ENCODE results near the gene CHRD. TPM values are rescaled to one million over a fixed set of nuclear protein-coding genes. Genes with fewer than 3 reads are reported as not detected.
"Not testable (repeated sequence)": the region's sequence is repeated elsewhere in the genome, so short reads cannot be mapped to it uniquely, and the experiment has no call there.

CHRD gene
- total RNA-seq, 4 donors from 2014 or later, result 0.11 to 10.7 (median 2.8) TPM

DNA sequence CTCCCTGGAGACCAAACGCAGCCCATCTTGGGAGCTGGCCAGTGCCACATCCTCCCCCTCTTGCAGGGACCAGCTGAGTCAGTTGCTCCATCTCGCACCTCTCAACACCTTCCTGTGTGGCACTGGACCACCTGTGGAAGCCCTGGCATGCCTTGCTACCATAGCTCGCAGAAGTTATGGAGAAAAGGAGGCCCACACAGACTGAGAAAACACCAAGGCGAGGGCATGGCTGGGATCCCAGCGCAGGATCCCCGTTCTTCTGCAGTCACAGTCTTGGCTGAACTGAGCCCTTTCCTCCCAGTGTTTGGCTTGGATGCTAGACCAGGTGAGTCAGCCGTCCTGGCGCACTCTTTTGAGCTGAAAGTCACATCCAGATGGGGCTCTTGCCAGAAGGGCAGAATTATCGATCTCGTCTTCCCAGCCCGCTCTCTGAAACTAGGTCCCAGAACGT lies 46.9 kb downstream of the CHRD start:
- intact Hi-C loops (cut with DNase I), result no loop called here
- no peak for DNase-seq
- Histone ChIP-seq H3K4me3 (no peak overlapping the region), H3K4me1 (peaks cover 0 to 11% (median 0%) of the 10 kb centered on the region in 3 donors), H3K27me3 (no peaks in the 10 kb centered on the region), H3K27ac (no peak overlapping the region), H3K36me3 (no peaks in the 10 kb centered on the region), H3K9me3 (no peaks in the 10 kb centered on the region)
- TF ChIP-seq CTCF (IDR thresholded peaks at IDR 0.05) (no peak), POLR2A (IDR thresholded peaks at IDR 0.05) (no peak)
- 24 to 81% methylated on average over 3 to 9 of the region's 12 CpGs for WGBS, 2 donors

DNA sequence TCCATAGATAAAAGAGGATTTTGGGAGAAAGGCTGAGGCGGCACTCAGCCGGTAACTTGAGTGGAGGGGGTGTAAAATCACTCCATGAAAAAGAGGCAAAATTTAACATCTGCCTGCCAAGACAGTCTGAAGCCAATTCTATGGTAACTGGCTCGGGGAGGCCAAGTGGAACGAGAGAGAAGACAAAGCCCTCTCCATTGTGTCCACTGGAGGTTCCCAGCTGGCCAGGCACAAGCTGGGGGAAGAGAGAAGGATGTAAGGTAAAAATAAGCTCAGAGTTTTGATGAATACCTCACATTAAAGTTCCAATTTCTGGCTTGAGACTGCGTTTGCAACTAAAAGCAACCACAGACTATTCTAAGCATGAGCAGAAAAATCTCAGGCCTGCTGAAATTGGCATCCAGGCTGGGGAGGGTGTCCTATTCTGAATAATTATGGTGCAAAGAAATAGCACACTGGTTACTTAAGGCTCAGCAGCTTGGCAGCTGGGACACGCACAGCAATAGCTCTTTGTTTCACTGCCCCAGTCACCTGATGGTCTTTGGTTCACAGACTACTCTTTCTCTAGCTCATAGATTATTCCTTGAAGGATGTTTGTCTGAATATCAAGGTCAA lies 48.8 kb downstream of the CHRD start:
- H3K4me3 ChIP-seq, result no peak overlapping the region
- no peak for TF ChIP-seq POLR2A (IDR thresholded peaks at IDR 0.05)
- no peak for TF ChIP-seq CTCF (IDR thresholded peaks at IDR 0.05)
- H3K27me3 ChIP-seq, result no peaks in the 10 kb centered on the region
- H3K9me3 ChIP-seq, result no peaks in the 10 kb centered on the region
- intact Hi-C loops (cut with DNase I), result no loop called here
- WGBS, 2 donors, result 58 to 60% methylated on average over 6 of the region's 6 CpGs
- no peaks in the 10 kb centered on the region for H3K36me3 ChIP-seq
- DNase-seq, result no peak
- H3K27ac ChIP-seq, result no peak overlapping the region
- peaks cover 0 to 11% (median 0%) of the 10 kb centered on the region in 3 donors for H3K4me1 ChIP-seq

DNA sequence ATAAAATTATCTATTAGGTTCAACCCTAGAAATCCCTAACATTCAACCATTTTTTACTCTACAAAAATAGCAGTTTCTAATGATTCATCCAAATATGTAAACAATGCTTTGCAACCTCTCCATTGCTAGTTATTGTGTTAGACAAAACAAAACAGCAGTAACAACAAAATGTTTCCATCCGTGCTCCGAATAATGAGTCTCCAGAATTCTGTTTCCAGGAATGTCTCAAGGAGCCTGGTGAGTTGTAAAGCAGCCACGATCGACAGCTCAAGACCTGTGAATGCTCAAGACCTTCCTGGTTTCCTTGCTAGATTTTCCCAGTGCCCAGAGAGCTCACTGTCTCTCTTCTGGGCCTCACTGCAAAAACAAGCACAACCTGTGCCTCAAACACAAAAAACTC lies 49.9 kb downstream of the CHRD start:
- Histone ChIP-seq H3K9me3 (no peaks in the 10 kb centered on the region), H3K4me1 (peaks cover 0 to 11% (median 0%) of the 10 kb centered on the region in 3 donors), H3K36me3 (no peaks in the 10 kb centered on the region), H3K27ac (no peak overlapping the region), H3K27me3 (no peaks in the 10 kb centered on the region), H3K4me3 (no peak overlapping the region)
- WGBS, 2 donors, result 83 to 89% methylated on average over 4 of the region's 4 CpGs
- no peak for DNase-seq
- no peak for TF ChIP-seq CTCF (IDR thresholded peaks at IDR 0.05)
- TF ChIP-seq POLR2A (IDR thresholded peaks at IDR 0.05), result no peak
- intact Hi-C loops (cut with DNase I), result no loop called here

DNA sequence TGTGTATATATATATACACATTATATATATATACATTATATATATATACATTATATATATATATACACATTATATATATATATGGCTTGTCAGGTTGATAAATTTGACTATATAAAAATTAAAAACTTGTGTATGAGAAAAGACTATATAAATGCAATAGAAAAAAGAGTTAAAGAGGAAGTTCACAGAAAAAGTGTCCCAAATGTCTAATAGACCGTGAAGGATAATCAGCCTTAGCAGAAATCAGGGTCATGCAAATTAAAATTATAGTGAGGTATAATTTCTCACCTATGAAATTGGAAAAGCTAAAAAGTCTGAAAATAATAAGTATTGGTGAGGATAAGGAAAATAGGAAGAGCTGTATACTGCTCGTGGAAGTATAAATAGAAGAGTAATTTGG lies 51.1 kb downstream of the CHRD start:
- WGBS, 2 donors, result 78 to 82% methylated on average over 2 of the region's 2 CpGs
- no peak for DNase-seq
- Histone ChIP-seq H3K4me3 (no peak overlapping the region), H3K36me3 (no peaks in the 10 kb centered on the region), H3K9me3 (no peaks in the 10 kb centered on the region), H3K27me3 (no peaks in the 10 kb centered on the region), H3K27ac (no peak overlapping the region), H3K4me1 (peaks cover 0 to 11% (median 0%) of the 10 kb centered on the region in 3 donors)
- TF ChIP-seq POLR2A (IDR thresholded peaks at IDR 0.05), result no peak
- no peak for TF ChIP-seq CTCF (IDR thresholded peaks at IDR 0.05)
- intact Hi-C loops (cut with DNase I), result no loop called here

- H3K36me3 ChIP-seq; H3K9me3 ChIP-seq; H3K4me3 ChIP-seq; intact Hi-C loops (cut with DNase I); DNase-seq; H3K27me3 ChIP-seq; H3K27ac ChIP-seq; H3K4me1 ChIP-seq: not testable (repeated sequence)
- 66 to 83% methylated on average over 2 of the region's 2 CpGs for WGBS, 2 donors
Measured at GRCh38 chr3:184433178-184433577, 53.3 kb downstream of the CHRD start.

GRCh38 chr3:184439096-184439495 lies 59.2 kb downstream of the CHRD start:
- H3K27me3 ChIP-seq, result no peaks in the 10 kb centered on the region
- H3K27ac ChIP-seq, result no peak overlapping the region
- H3K36me3 ChIP-seq, result no peaks in the 10 kb centered on the region
- H3K4me1 ChIP-seq, result peaks cover 8 to 45% (median 12%) of the 10 kb centered on the region in 3 donors
- intact Hi-C loops (cut with DNase I), result no loop called here
- no peak for DNase-seq
- no peak overlapping the region for H3K4me3 ChIP-seq
- WGBS, 2 donors, result 78 to 82% methylated on average over 7 of the region's 7 CpGs
- no peaks in the 10 kb centered on the region for H3K9me3 ChIP-seq
- TF ChIP-seq CTCF (IDR thresholded peaks at IDR 0.05) (no peak), POLR2A (IDR thresholded peaks at IDR 0.05) (no peak)

All from esophagus squamous epithelium (tissue), 5 donors.